Naive thymus-derived CD4-positive, alpha-beta T cell (primary cell): ENCODE data around the gene SBF1. TPM values are rescaled to one million over a fixed set of nuclear protein-coding genes. Genes with fewer than 3 reads are reported as not detected.

Experiments
- ATAC-seq: fragments of 150-1000 bp; cut with Tn5 transposase; 2 replicates; pipeline ENCODE4 v1.10.0; 2021; ENCODE audit warnings: mild to moderate bottlenecking, moderate library complexity
- CTCF ChIA-PET: fragments of 350-600 bp; sonication (Branson Sonifier 250); formaldehyde crosslinking; loops from one replicate; lab custom pipeline; 2021; ENCODE audit warnings: antibody characterized with exemption; lab: Charles Lee
- POLR2A ChIA-PET: fragments of 350-600 bp; sonication (Branson Sonifier 250); formaldehyde crosslinking; loops from one replicate; lab custom pipeline; 2021; ENCODE audit warnings: antibody characterized with exemption, inconsistent platforms; lab: Charles Lee
- DNase-seq, 9 donors: peaks; one replicate each; pipeline versions ENCODE4 v3.0.0 to v3.0.0-alpha.2; 2020 to 2022; ENCODE audit warnings: mixed read lengths in 1 of 9
- H3K27ac ChIP-seq: one replicate; pipeline ENCODE4 v1.7.0; 2013; ENCODE audit warnings: mild to moderate bottlenecking, low read depth, low read length, moderate library complexity
- H3K27me3 ChIP-seq, 2 donors: one replicate each; pipeline ENCODE4 v1.7.0; 2013; ENCODE audit warnings: low read length in 2 of 2, mild to moderate bottlenecking in 2 of 2, moderate library complexity in 2 of 2; ENCODE audit not compliant: control insufficient read depth in 2 of 2, insufficient read depth in 2 of 2
- H3K36me3 ChIP-seq, 3 experiments: 1 replicate in 2 of 3; 2 replicates in 1 of 3; pipeline ENCODE4 v1.7.0; 2013; ENCODE audit warnings: low read length in 3 of 3, mild to moderate bottlenecking in 3 of 3, moderate library complexity in 1 of 3; ENCODE audit not compliant: insufficient read depth in 3 of 3, control insufficient read depth in 2 of 3
- H3K4me1 ChIP-seq, 2 donors: one replicate each; pipeline ENCODE4 v1.7.0; 2013; ENCODE audit warnings: low read length in 2 of 2, mild to moderate bottlenecking in 2 of 2, moderate library complexity in 1 of 2; ENCODE audit not compliant: control insufficient read depth in 2 of 2, insufficient read depth in 2 of 2
- H3K4me3 ChIP-seq: 2 replicates; pipeline ENCODE4 v1.7.0; 2013; ENCODE audit warnings: mild to moderate bottlenecking, low read length
- H3K9me3 ChIP-seq, 3 experiments: 1 replicate in 2 of 3; 2 replicates in 1 of 3; pipeline ENCODE4 v1.7.0; 2013; ENCODE audit warnings: low read length in 3 of 3; ENCODE audit not compliant: control insufficient read depth in 2 of 3
- H3K27ac Mint-ChIP-seq, 9 donors: one replicate each; pipeline ENCODE4 v1.8.0; 2020 to 2022; ENCODE audit warnings: mixed read lengths in 9 of 9, mild to moderate bottlenecking in 8 of 9, moderate library complexity in 5 of 9, inconsistent platforms in 2 of 9
- H3K27me3 Mint-ChIP-seq, 5 donors: one replicate each; pipeline ENCODE4 v1.8.0; 2021 to 2022; ENCODE audit warnings: mixed read lengths in 5 of 5, mild to moderate bottlenecking in 1 of 5
- H3K36me3 Mint-ChIP-seq, 5 donors: one replicate each; pipeline ENCODE4 v1.8.0; 2020 to 2022; ENCODE audit warnings: mixed read lengths in 5 of 5, mild to moderate bottlenecking in 3 of 5, inconsistent platforms in 1 of 5
- H3K4me1 Mint-ChIP-seq, 7 donors: one replicate each; pipeline ENCODE4 v1.8.0; 2020 to 2022; ENCODE audit warnings: mixed read lengths in 7 of 7, mild to moderate bottlenecking in 3 of 7, inconsistent platforms in 1 of 7
- H3K4me3 Mint-ChIP-seq, 10 donors: one replicate each; pipeline ENCODE4 v1.8.0; 2020 to 2022; ENCODE audit warnings: mild to moderate bottlenecking in 10 of 10, mixed read lengths in 10 of 10, moderate library complexity in 6 of 10, inconsistent platforms in 2 of 10
- H3K9me3 Mint-ChIP-seq, 11 donors: one replicate each; pipeline ENCODE4 v1.8.0; 2020 to 2022; ENCODE audit warnings: mixed read lengths in 11 of 11, mild to moderate bottlenecking in 4 of 11, inconsistent platforms in 1 of 11, moderate library complexity in 1 of 11
- intact Hi-C, 2 donors: fragments of 100-400 bp; cut with micrococcal nuclease; formaldehyde crosslinking; loops; one replicate each; pipeline ENCODE4 v1.15.1; 2023
- polyA plus RNA-seq, 2 donors: library from polyadenylated mRNA; unstranded; fragments of 300-500 nt; fragmentation: Illumina TruSeq; gene quantifications; one replicate each; pipeline ENCODE4 v1.2.3, GENCODE V29; 2021
- total RNA-seq, 6 experiments: library from RNA in 5 of 6; stranded (reverse) in 5 of 6; gene quantifications; 1 replicate in 5 of 6; 2 replicates in 1 of 6; pipeline ENCODE4 v1.2.3 and lab custom pipeline; 2021 to 2026

Gene SBF1
- total and polyA plus RNA-seq, 7 experiments from 2014 or later, result 15.2 to 209 (median 170) TPM

GRCh38 chr22:50477923-50478322, 3.1 kb upstream of the SBF1 start:
- Histone ChIP-seq H3K27me3 (no peaks in the 10 kb centered on the region), H3K36me3 (peaks cover 0 to 3% (median 0%) of the 10 kb centered on the region in 3 experiments), H3K27ac (no peak overlapping the region), H3K4me3 (no peak overlapping the region), H3K4me1 (peaks cover 16 to 17% of the 10 kb centered on the region in 2 donors), H3K9me3 (no peaks in the 10 kb centered on the region)
- H3K27ac Mint-ChIP-seq, result peak overlapping the region in 1 of 9 donors; percentile 53
- DNase-seq, result no peak
- peaks cover 13 to 32% (median 20%) of the 10 kb centered on the region in 7 donors for H3K4me1 Mint-ChIP-seq
- no peak for ATAC-seq
- ChIA-PET POLR2A (interaction anchor here (0.9 to 1.6 kb wide), 3 partner anchors 9 to 49 kb away, joined by 3 to 4 read pairs (median 3); no protein-coding TSS in a partner anchor), CTCF (interaction anchor here (0.7 kb wide), 1 partner anchor 20 kb away, joined by 3 read pairs; no protein-coding TSS in a partner anchor)
- intact Hi-C loops, result loop anchor here in 1 of 2 donors (10.0 kb wide), 1 partner anchor 203 kb away; the partner anchor contains the start of gene MAPK11
- H3K36me3 Mint-ChIP-seq, result peaks cover 0 to 7% (median 3%) of the 10 kb centered on the region in 5 donors
- H3K27me3 Mint-ChIP-seq, result peaks cover 0 to 28% (median 0%) of the 10 kb centered on the region in 5 donors
- H3K4me3 Mint-ChIP-seq, result peak overlapping the region in 2 of 10 donors; percentile 37 to 83
- no peaks in the 10 kb centered on the region for H3K9me3 Mint-ChIP-seq

GRCh38 chr22:50476868-50477267, 2.0 kb upstream of the SBF1 start:
- Mint-ChIP-seq H3K4me1 (peaks cover 16 to 42% (median 28%) of the 10 kb centered on the region in 7 donors), H3K27ac (peak overlapping the region in 8 of 9 donors; percentile 42 to 90 (median 62)), H3K27me3 (peaks cover 0 to 28% (median 0%) of the 10 kb centered on the region in 5 donors), H3K4me3 (peak overlapping the region; percentile 32 to 98 (median 66)), H3K36me3 (peaks cover 0 to 12% (median 3%) of the 10 kb centered on the region in 5 donors), H3K9me3 (no peaks in the 10 kb centered on the region)
- intact Hi-C loops, result loop anchor here in 1 of 2 donors (10.0 kb wide), 1 partner anchor 202 kb away; the partner anchor contains the start of gene MAPK11
- Histone ChIP-seq H3K9me3 (no peaks in the 10 kb centered on the region), H3K27me3 (no peaks in the 10 kb centered on the region), H3K4me1 (peaks cover 23 to 24% of the 10 kb centered on the region in 2 donors), H3K27ac (no peak overlapping the region), H3K4me3 (no peak overlapping the region), H3K36me3 (peaks cover 0 to 3% (median 0%) of the 10 kb centered on the region in 3 experiments)
- ChIA-PET CTCF (no interaction called here), POLR2A (no interaction called here)
- no peak for ATAC-seq
- DNase-seq, result no peak

GRCh38 chr22:50475652-50476002, 792 bp upstream of the SBF1 start:
- peaks cover 25 to 54% (median 39%) of the 10 kb centered on the region in 7 donors for H3K4me1 Mint-ChIP-seq
- CTCF ChIA-PET, result interaction anchor here (0.6 to 0.7 kb wide), 2 partner anchors 32 to 145 kb away, joined by 3 read pairs; no protein-coding TSS in a partner anchor
- H3K27me3 Mint-ChIP-seq, result peaks cover 0 to 26% (median 0%) of the 10 kb centered on the region in 5 donors
- no peaks in the 10 kb centered on the region for H3K27me3 ChIP-seq
- intact Hi-C loops, result loop anchor here (1.0 to 10.0 kb wide), 4 partner anchors 32 to 201 kb away; partner anchors contain the start of genes CHKB (in 1 of the 2), LMF2 (in 1 of the 2) and MAPK11 (in 1 of the 2)
- peak overlapping the region; percentile 41 to 98 (median 70) for H3K4me3 Mint-ChIP-seq
- POLR2A ChIA-PET, result interaction anchor here (1.3 kb wide), 1 partner anchor 50 kb away, joined by 4 read pairs; the partner anchor contains the start of gene SCO2
- no peak for DNase-seq
- H3K36me3 ChIP-seq, result peaks cover 0 to 3% (median 0%) of the 10 kb centered on the region in 3 experiments
- peak overlapping the region; percentile 70 for H3K4me3 ChIP-seq
- peaks cover 33 to 35% of the 10 kb centered on the region in 2 donors for H3K4me1 ChIP-seq
- H3K36me3 Mint-ChIP-seq, result peaks cover 0 to 12% (median 3%) of the 10 kb centered on the region in 5 donors
- no peak for ATAC-seq
- no peaks in the 10 kb centered on the region for H3K9me3 Mint-ChIP-seq
- H3K27ac Mint-ChIP-seq, result peak overlapping the region; percentile 44 to 88 (median 63)
- no peaks in the 10 kb centered on the region for H3K9me3 ChIP-seq
- peak overlapping the region; percentile 90 for H3K27ac ChIP-seq

- intact Hi-C loops, result loop anchor here in 1 of 2 donors (1.0 to 10.0 kb wide), 4 partner anchors 53 to 199 kb away; partner anchors contain the start of genes MAPK11, PPP6R2 and SCO2
- H3K27me3 ChIP-seq, result no peaks in the 10 kb centered on the region
- DNase-seq, result peak in 2 of 9 donors; percentile 21 to 53
- ChIA-PET POLR2A (interaction anchor here (0.5 to 3.0 kb wide), 9 partner anchors 9 to 147 kb away, joined by 3 to 15 read pairs (median 4); partner anchors contain the start of genes LMF2, NCAPH2 and SCO2), CTCF (interaction anchor here (0.6 to 1.3 kb wide), 2 partner anchors 9 to 145 kb away, joined by 3 read pairs; no protein-coding TSS in a partner anchor)
- peaks cover 0 to 3% (median 0%) of the 10 kb centered on the region in 3 experiments for H3K36me3 ChIP-seq
- no peak for ATAC-seq
- H3K9me3 ChIP-seq, result no peaks in the 10 kb centered on the region
- H3K9me3 Mint-ChIP-seq, result no peaks in the 10 kb centered on the region
- H3K4me1 ChIP-seq, result peaks cover 46 to 48% of the 10 kb centered on the region in 2 donors
- peaks cover 33 to 62% (median 55%) of the 10 kb centered on the region in 7 donors for H3K4me1 Mint-ChIP-seq
- H3K27ac ChIP-seq, result peak overlapping the region; percentile 90
- H3K36me3 Mint-ChIP-seq, result peaks cover 0 to 10% (median 3%) of the 10 kb centered on the region in 5 donors
- peaks cover 0 to 11% (median 0%) of the 10 kb centered on the region in 5 donors for H3K27me3 Mint-ChIP-seq
- peak overlapping the region; percentile 91 to 97 (median 93) for H3K27ac Mint-ChIP-seq
- peak overlapping the region; percentile 93 to 100 (median 96) for H3K4me3 Mint-ChIP-seq
- H3K4me3 ChIP-seq, result peak overlapping the region; percentile 72
Measured at GRCh38 chr22:50473855-50474671, 772 bp downstream of the SBF1 start.

GRCh38 chr22:50473088-50473487, 1.7 kb downstream of the SBF1 start:
- CTCF ChIA-PET, result interaction anchor here (0.6 to 1.3 kb wide), 4 partner anchors 10 to 222 kb away, joined by 3 to 5 read pairs (median 4); partner anchors contain the start of genes HDAC10 and SCO2
- Histone ChIP-seq H3K27me3 (no peaks in the 10 kb centered on the region), H3K9me3 (no peaks in the 10 kb centered on the region), H3K4me3 (peak overlapping the region; percentile 72), H3K36me3 (peaks cover 0 to 12% (median 0%) of the 10 kb centered on the region in 3 experiments), H3K27ac (peak overlapping the region; percentile 90), H3K4me1 (peaks cover 53 to 58% of the 10 kb centered on the region in 2 donors)
- POLR2A ChIA-PET, result interaction anchor here (0.8 to 3.0 kb wide), 11 partner anchors 10 to 148 kb away, joined by 3 to 15 read pairs (median 4); partner anchors contain the start of genes LMF2, NCAPH2, SCO2 and SYCE3
- no peaks in the 10 kb centered on the region for H3K9me3 Mint-ChIP-seq
- ATAC-seq (no peak), DNase-seq (peak in 6 of 9 donors; percentile 41 to 51 (median 45))
- H3K4me3 Mint-ChIP-seq, result peak overlapping the region; percentile 93 to 100 (median 96)
- peaks cover 39 to 71% (median 62%) of the 10 kb centered on the region in 7 donors for H3K4me1 Mint-ChIP-seq
- H3K27me3 Mint-ChIP-seq, result peaks cover 0 to 4% (median 0%) of the 10 kb centered on the region in 5 donors
- H3K36me3 Mint-ChIP-seq, result peaks cover 0 to 10% (median 3%) of the 10 kb centered on the region in 5 donors
- H3K27ac Mint-ChIP-seq, result peak overlapping the region; percentile 91 to 97 (median 93)
- intact Hi-C loops, result loop anchor here in 1 of 2 donors (1.0 to 10.0 kb wide), 4 partner anchors 54 to 198 kb away; partner anchors contain the start of genes MAPK11, PPP6R2 and SCO2
